ENCODE results near the gene ZFHX3. TPM values are rescaled to one million over a fixed set of nuclear protein-coding genes. Genes with fewer than 3 reads are reported as not detected.

ZFHX3 gene
- total and polyA plus RNA-seq, 4 donors: 1.5 to 5.9 (median 3.0) TPM

- TF ChIP-seq REST (IDR thresholded peaks at IDR 0.05): no peak
Measured at GRCh38 chr16:73049511-73049910, 1.6 kb upstream of the ZFHX3 start (continued).

DNA sequence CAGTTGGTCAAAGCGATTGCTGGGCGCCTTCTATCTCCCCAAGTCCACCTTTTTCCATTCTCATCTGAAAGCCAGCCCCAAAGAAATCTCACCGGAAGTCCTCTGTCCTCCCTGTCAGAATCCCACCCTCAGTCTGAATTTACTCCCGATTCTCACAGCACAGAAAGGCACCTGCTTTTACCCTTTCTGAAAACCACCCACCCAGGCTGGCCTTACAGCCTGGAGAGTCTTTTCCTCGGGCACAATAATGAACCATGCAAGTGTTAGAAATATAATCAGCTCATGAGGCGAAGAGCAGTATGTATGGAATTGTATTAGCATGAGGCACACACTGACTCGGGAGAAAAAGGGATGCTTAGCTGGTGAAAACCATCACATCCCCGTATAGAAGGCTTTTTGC is 1.2 kb upstream of the ZFHX3 start:
- Histone ChIP-seq H3K4me1 (ENCODE audit: control insufficient read depth in 4 of 4, insufficient read depth in 4 of 4, low read length in 3 of 4) (peaks cover 4 to 49% (median 36%) of the 10 kb centered on the region in 4 donors), H3K36me3 (ENCODE audit: control insufficient read depth in 4 of 4, insufficient read depth in 3 of 4, low read depth in 1 of 4, low read length in 3 of 4) (no peaks in the 10 kb centered on the region), H3K4me3 (ENCODE audit: low read depth in 1 of 3, low read length in 3 of 3) (no peak overlapping the region), H3K27me3 (ENCODE audit: control insufficient read depth in 4 of 4, insufficient read depth in 4 of 4, low read length in 3 of 4) (no peaks in the 10 kb centered on the region), H3K27ac (ENCODE audit: low read depth in 1 of 2, low read length in 2 of 2) (peak overlapping the region; percentile 81 to 82), H3K9me3 (ENCODE audit: control insufficient read depth in 4 of 4, low read length in 3 of 4) (no peaks in the 10 kb centered on the region), H3K9ac (ENCODE audit: low read depth in 1 of 2, low read length in 2 of 2) (peak overlapping the region in 1 of 2 donors; percentile 14)
- DNase-seq (ENCODE audit: low spot score): no peak
- no peak for TF ChIP-seq REST (IDR thresholded peaks at IDR 0.05)
- TF ChIP-seq FOXA1 (IDR thresholded peaks at IDR 0.05): no peak
- no peak for TF ChIP-seq JUND (IDR thresholded peaks at IDR 0.05)
- TF ChIP-seq, protein P1, sequence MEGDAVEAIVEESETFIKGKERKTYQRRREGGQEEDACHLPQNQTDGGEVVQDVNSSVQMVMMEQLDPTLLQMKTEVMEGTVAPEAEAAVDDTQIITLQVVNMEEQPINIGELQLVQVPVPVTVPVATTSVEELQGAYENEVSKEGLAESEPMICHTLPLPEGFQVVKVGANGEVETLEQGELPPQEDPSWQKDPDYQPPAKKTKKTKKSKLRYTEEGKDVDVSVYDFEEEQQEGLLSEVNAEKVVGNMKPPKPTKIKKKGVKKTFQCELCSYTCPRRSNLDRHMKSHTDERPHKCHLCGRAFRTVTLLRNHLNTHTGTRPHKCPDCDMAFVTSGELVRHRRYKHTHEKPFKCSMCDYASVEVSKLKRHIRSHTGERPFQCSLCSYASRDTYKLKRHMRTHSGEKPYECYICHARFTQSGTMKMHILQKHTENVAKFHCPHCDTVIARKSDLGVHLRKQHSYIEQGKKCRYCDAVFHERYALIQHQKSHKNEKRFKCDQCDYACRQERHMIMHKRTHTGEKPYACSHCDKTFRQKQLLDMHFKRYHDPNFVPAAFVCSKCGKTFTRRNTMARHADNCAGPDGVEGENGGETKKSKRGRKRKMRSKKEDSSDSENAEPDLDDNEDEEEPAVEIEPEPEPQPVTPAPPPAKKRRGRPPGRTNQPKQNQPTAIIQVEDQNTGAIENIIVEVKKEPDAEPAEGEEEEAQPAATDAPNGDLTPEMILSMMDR (IDR thresholded peaks at IDR 0.05; ENCODE audit: low read depth, low read length, missing input control): no peak
- no peak for TF ChIP-seq TAF1 (conservative IDR thresholded peaks at IDR 0.05)
- no peak for TF ChIP-seq SP1 (IDR thresholded peaks at IDR 0.05)
- no peak for TF ChIP-seq EGR1 (IDR thresholded peaks at IDR 0.05; ENCODE audit: low read depth in 2 of 2)
- TF ChIP-seq ZBTB33 (IDR thresholded peaks at IDR 0.05): no peak
- TF ChIP-seq NR2F2 (IDR thresholded peaks at IDR 0.05): no peak
- no peak for TF ChIP-seq FOXA2 (IDR thresholded peaks at IDR 0.05)
- TF ChIP-seq, protein P2, sequence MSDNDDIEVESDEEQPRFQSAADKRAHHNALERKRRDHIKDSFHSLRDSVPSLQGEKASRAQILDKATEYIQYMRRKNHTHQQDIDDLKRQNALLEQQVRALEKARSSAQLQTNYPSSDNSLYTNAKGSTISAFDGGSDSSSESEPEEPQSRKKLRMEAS (IDR thresholded peaks at IDR 0.05): no peak
- TF ChIP-seq YY1 (IDR thresholded peaks at IDR 0.05): no peak
- WGBS: 84% methylated on average over 8 of the region's 8 CpGs

Data from liver (tissue), 9 donors.